Activated T-helper 2 cell treated with anti-CD3 and anti-CD28 coated beads, Interferon-gamma antibody, Interleukin-2, Interleukin-4, amounts not matched to agents 10 μg/mL and 5 μg/mL and 100 μg/mL, durations not matched to agents 14 hours and 24 hours and 36 hours (primary cell): ENCODE data around the gene IGF1R. TPM values are rescaled to one million over a fixed set of nuclear protein-coding genes. Genes with fewer than 3 reads are reported as not detected.
A peak's percentile ranks its signal among the peaks of the same experiment; 100 is the strongest.

ENCODE experiments used
- DNase-seq: peaks from one replicate; pipeline ENCODE4 v3.0.0; 2021; ENCODE audit warnings: low spot score
- H3K27ac Mint-ChIP-seq: one replicate; pipeline ENCODE4 v1.8.0; 2021; ENCODE audit warnings: mixed read lengths
- H3K27me3 Mint-ChIP-seq: one replicate; pipeline ENCODE4 v1.8.0; 2021; ENCODE audit warnings: low read depth, mixed read lengths
- H3K36me3 Mint-ChIP-seq: one replicate; pipeline ENCODE4 v1.8.0; 2021; ENCODE audit warnings: low read depth, mixed read lengths
- H3K4me1 Mint-ChIP-seq: one replicate; pipeline ENCODE4 v1.8.0; 2021; ENCODE audit warnings: low read depth, mixed read lengths
- H3K4me3 Mint-ChIP-seq: one replicate; pipeline ENCODE4 v1.8.0; 2021; ENCODE audit warnings: low read depth, mild to moderate bottlenecking, moderate library complexity, mixed read lengths
- H3K9me3 Mint-ChIP-seq: one replicate; pipeline ENCODE4 v1.8.0; 2021; ENCODE audit warnings: mixed read lengths
- intact Hi-C: fragments of 100-400 bp; cut with micrococcal nuclease; formaldehyde crosslinking; loops from one replicate; pipeline ENCODE4 v1.15.1; 2023
- total RNA-seq: library from RNA; stranded (reverse); gene quantifications from 2 replicates; pipeline ENCODE4 v1.2.3, GENCODE V29; 2022

IGF1R gene
- total RNA-seq, 1 donor from 2014 or later: 31.1 TPM

DNA sequence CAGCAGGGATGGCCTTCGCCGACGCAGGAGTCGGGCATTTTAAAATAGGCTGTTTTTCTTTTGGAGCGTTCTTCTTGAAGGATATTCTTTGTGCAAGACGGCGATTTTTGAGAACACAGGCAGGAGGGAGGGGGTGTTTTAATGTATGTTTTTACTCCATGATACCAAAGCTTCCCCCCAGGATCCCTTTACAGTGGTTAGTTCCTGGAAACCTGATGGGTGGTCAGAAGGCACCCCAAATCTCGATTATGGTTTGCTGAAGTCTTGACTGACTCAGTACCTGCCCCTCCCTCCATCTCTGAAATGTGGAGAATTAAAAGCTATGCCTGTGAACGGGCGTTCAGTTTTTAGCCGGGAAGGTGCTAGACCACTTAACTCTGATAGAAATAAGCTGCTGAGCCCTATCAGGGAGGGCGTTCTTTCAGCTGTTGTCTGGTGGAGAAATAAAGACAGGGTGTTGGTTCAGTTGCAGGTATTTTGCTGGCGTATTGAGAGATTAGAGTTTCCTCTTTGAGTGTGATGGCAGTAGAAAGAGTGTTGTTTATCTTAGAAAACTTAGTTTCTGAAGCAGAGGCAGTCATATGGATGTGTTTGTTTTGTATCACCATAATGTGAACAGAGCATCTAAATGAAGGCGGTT, 3.4 kb downstream of the IGF1R start:
- no peak for DNase-seq
- intact Hi-C loops: loop anchor here (1.0 to 5.0 kb wide), 4 partner anchors 8 to 426 kb away; no protein-coding TSS in a partner anchor
- peak overlapping the region; percentile 70 for H3K27ac Mint-ChIP-seq

GRCh38 chr15:98653686-98654085, 5.3 kb downstream of the IGF1R start:
- H3K36me3 Mint-ChIP-seq: no peaks in the 10 kb centered on the region
- peaks cover 30% of the 10 kb centered on the region for H3K4me1 Mint-ChIP-seq
- no peak for DNase-seq
- H3K27me3 Mint-ChIP-seq: peaks cover 37% of the 10 kb centered on the region
- no peak overlapping the region for H3K4me3 Mint-ChIP-seq
- intact Hi-C loops: loop anchor here (5.0 kb wide), 1 partner anchor 424 kb away; no protein-coding TSS in a partner anchor
- no peaks in the 10 kb centered on the region for H3K9me3 Mint-ChIP-seq
- H3K27ac Mint-ChIP-seq: no peak overlapping the region

More for the DNA sequence above, 3.4 kb downstream of the IGF1R start:
- Mint-ChIP-seq H3K36me3 (no peaks in the 10 kb centered on the region), H3K4me3 (peak overlapping the region; percentile 90), H3K4me1 (peaks cover 33% of the 10 kb centered on the region), H3K9me3 (no peaks in the 10 kb centered on the region), H3K27me3 (peaks cover 30% of the 10 kb centered on the region)

DNA sequence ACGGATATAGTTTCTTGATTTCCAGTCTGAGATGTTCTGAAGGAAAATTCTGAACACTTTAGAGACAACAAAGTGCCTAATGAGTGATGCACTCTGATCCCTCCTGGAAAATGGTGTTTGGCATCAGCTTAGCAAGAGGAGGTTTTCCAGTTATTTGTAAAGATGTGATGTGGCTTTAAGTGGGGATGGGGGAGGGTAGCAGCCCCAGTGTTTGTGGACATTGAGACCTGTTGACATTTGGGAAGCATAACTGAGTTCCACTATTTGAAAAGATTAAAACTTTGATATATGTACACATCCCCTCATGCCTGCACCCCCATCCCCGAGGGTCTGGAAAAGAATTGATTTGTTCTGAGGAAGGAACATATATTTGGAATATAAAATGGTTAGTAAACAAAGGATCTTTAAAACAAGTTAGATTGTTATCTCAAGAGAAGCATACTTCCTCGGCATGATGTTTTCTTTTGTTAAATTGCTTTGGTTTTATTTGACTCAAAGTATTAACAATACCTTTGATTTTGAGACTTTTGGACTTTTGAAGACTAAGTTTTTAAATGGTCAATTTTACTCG, 6.5 kb downstream of the IGF1R start:
- no peak overlapping the region for H3K27ac Mint-ChIP-seq
- intact Hi-C loops: loop anchor here (5.0 kb wide), 2 partner anchors 213 to 422 kb away; no protein-coding TSS in a partner anchor
- H3K27me3 Mint-ChIP-seq: peaks cover 38% of the 10 kb centered on the region
- peaks cover 33% of the 10 kb centered on the region for H3K4me1 Mint-ChIP-seq
- H3K36me3 Mint-ChIP-seq: no peaks in the 10 kb centered on the region
- no peak for DNase-seq
- H3K9me3 Mint-ChIP-seq: no peaks in the 10 kb centered on the region
- H3K4me3 Mint-ChIP-seq: no peak overlapping the region

DNA sequence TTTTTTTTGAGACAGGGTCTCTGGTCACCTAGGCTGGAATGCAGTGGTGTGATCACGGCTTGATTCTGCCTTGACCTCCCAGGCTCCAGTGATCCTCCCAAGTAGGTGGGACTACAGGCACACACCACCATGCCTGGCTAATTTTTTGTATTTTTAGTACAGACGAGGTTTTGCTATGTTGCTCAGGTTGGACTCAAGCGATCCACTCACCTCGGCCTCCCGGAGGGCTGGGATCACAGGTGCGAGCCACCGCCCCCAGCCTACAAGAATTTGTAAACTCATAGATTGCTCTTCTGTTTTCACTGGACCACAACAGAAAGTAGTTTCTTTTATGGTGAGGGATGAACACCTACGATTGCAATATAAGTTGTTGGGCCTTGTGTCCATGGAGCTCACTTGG, 7.4 kb downstream of the IGF1R start:
- Mint-ChIP-seq H3K4me3 (no peak overlapping the region), H3K4me1 (peaks cover 36% of the 10 kb centered on the region), H3K27ac (no peak overlapping the region), H3K36me3 (no peaks in the 10 kb centered on the region), H3K9me3 (no peaks in the 10 kb centered on the region), H3K27me3 (peaks cover 34% of the 10 kb centered on the region)
- intact Hi-C loops: loop anchor here (5.0 kb wide), 1 partner anchor 213 kb away; no protein-coding TSS in a partner anchor
- no peak for DNase-seq

DNA sequence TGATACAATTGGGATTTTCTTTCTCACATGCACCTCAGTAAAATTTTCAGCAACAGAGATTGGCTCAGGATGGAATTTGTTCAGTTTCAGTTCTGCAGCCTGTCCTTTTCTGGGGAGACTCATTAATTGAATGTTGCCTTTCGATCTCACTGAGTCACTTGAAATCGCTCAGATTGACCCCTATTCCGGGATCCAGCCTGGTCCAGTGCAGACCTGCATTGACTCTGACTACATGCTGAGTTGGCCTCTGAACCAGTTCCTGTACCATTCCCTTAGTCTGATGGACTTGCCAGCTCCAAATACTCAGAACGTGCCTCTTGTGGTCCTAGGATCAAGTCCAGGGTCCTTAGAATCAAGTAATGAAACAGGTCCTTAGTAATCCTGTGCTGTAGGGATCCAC, 9.4 kb downstream of the IGF1R start:
- Mint-ChIP-seq H3K4me3 (no peak overlapping the region), H3K36me3 (no peaks in the 10 kb centered on the region)
- intact Hi-C loops: loop anchor here (5.0 kb wide), 1 partner anchor 215 kb away; no protein-coding TSS in a partner anchor

DNA sequence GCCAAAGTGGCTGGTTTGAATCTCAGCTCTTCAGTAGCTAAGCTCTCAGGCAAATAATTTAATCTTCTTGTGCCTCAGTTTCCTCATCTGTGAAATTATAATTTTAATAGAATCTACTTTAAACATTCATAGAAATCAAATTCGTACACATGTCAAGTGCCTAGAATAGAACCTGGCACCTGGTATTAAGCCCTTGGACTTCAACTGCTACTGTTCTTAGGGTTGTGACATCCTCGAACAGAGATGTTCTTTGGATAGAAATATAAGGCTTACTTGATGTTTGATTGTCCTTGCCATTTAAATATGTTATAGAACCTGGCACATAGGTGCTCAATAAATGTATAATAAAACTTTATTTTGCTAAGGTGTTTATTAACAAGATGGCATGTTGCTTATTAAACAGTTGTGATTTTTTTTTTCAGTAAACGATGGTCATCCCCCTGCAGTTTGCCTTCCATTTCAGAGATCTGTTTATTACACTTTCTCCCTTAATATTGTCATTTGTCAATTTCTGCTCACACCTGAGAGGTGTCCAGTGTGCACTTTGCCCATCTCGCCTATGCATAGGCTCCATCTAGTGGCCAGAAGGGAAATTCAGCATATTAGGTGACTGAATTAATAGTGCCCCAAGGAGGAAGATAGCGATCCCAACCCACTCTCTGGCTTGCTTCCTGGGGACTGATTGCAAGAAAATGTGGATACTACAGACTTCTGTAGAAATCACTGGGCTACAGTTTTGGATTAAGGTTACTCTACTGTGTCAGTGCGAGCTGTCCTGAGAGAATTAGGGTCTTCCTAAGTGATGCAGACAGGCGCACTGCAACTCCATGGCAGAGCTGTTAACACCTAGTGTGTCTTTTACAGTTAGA, 10.7 kb downstream of the IGF1R start:
- Mint-ChIP-seq H3K9me3 (no peaks in the 10 kb centered on the region), H3K4me1 (peaks cover 10% of the 10 kb centered on the region), H3K27ac (no peak overlapping the region), H3K36me3 (no peaks in the 10 kb centered on the region), H3K4me3 (no peak overlapping the region), H3K27me3 (peaks cover 14% of the 10 kb centered on the region)
- DNase-seq: no peak
- intact Hi-C loops: loop anchor here (1.0 to 5.0 kb wide), 3 partner anchors 8 to 217 kb away; no protein-coding TSS in a partner anchor

More for the DNA sequence above, 9.4 kb downstream of the IGF1R start:
- peaks cover 17% of the 10 kb centered on the region for H3K4me1 Mint-ChIP-seq
- H3K9me3 Mint-ChIP-seq: no peaks in the 10 kb centered on the region
- H3K27me3 Mint-ChIP-seq: peaks cover 16% of the 10 kb centered on the region
- DNase-seq: no peak
- H3K27ac Mint-ChIP-seq: no peak overlapping the region

DNA sequence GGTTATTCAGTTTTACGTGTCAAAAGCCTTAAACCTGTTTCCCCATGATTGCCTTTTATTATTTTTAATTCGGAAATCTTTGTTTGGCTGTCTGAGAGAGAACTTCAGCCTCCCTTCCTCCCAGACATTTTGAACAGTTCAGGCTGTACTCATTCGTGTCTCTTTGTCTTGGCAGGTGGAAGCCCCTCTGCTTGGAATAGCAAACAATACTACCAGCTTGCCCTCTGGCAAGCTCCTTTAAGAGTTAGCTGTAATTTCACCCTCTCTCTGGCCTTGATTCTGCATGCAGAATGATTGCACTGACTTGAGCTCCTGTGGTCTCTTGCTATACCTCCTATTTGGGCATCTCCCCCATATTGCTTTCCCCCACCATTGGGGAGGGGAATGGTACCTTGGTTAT, 11.7 kb downstream of the IGF1R start:
- H3K27ac Mint-ChIP-seq: no peak overlapping the region
- DNase-seq: no peak
- intact Hi-C loops: no loop called here
- peaks cover 14% of the 10 kb centered on the region for H3K27me3 Mint-ChIP-seq
- H3K9me3 Mint-ChIP-seq: no peaks in the 10 kb centered on the region
- no peak overlapping the region for H3K4me3 Mint-ChIP-seq
- peaks cover 8% of the 10 kb centered on the region for H3K4me1 Mint-ChIP-seq
- no peaks in the 10 kb centered on the region for H3K36me3 Mint-ChIP-seq

- no peak overlapping the region for H3K4me3 Mint-ChIP-seq
Measured at GRCh38 chr15:98663045-98663444, 14.7 kb downstream of the IGF1R start.

GRCh38 chr15:98663606-98664005, 15.3 kb downstream of the IGF1R start:
- H3K4me3 Mint-ChIP-seq: no peak overlapping the region
- H3K36me3 Mint-ChIP-seq: no peaks in the 10 kb centered on the region
- peaks cover 1% of the 10 kb centered on the region for H3K27me3 Mint-ChIP-seq

More at GRCh38 chr15:98663045-98663444, 14.7 kb downstream of the IGF1R start:
- Mint-ChIP-seq H3K4me1 (peaks cover 22% of the 10 kb centered on the region), H3K36me3 (no peaks in the 10 kb centered on the region), H3K27me3 (peaks cover 3% of the 10 kb centered on the region), H3K9me3 (no peaks in the 10 kb centered on the region), H3K27ac (no peak overlapping the region)
- intact Hi-C loops: no loop called here
- no peak for DNase-seq

GRCh38 chr15:98666441-98666840, 18.1 kb downstream of the IGF1R start:
- H3K27me3 Mint-ChIP-seq: no peaks in the 10 kb centered on the region
- H3K9me3 Mint-ChIP-seq: no peaks in the 10 kb centered on the region
- no peak for DNase-seq
- no peak overlapping the region for H3K4me3 Mint-ChIP-seq
- H3K27ac Mint-ChIP-seq: no peak overlapping the region
- intact Hi-C loops: loop anchor here (5.0 kb wide), 1 partner anchor 111 kb away; no protein-coding TSS in a partner anchor
- no peaks in the 10 kb centered on the region for H3K36me3 Mint-ChIP-seq
- H3K4me1 Mint-ChIP-seq: peaks cover 46% of the 10 kb centered on the region

More at GRCh38 chr15:98663606-98664005, 15.3 kb downstream of the IGF1R start:
- Mint-ChIP-seq H3K4me1 (peaks cover 28% of the 10 kb centered on the region), H3K27ac (no peak overlapping the region), H3K9me3 (no peaks in the 10 kb centered on the region)
- no peak for DNase-seq
- intact Hi-C loops: no loop called here

DNA sequence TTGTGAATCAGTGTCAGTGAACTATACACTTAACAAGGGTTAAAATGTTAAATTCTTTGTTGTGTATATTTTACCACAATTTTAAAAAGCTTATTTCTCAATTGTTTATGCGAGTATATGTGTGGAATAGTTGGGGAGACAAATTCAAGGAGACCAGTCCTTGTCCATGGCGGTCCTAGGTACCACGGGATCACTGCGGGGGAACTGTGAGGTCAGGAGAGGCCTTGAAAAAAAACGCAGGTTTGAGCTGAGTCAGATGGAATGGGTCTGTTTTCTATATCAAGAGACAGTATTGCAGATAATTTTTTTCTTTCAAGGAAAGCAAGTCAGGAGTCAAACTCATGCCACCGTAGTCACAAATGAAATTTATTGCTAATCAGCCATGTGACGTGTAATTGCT, 18.5 kb downstream of the IGF1R start:
- Mint-ChIP-seq H3K9me3 (no peaks in the 10 kb centered on the region), H3K36me3 (no peaks in the 10 kb centered on the region), H3K4me1 (peaks cover 48% of the 10 kb centered on the region), H3K4me3 (no peak overlapping the region), H3K27me3 (no peaks in the 10 kb centered on the region), H3K27ac (no peak overlapping the region)
- intact Hi-C loops: loop anchor here (5.0 kb wide), 1 partner anchor 110 kb away; no protein-coding TSS in a partner anchor
- no peak for DNase-seq

GRCh38 chr15:98667521-98668179, 19.3 kb downstream of the IGF1R start:
- H3K36me3 Mint-ChIP-seq: no peaks in the 10 kb centered on the region
- intact Hi-C loops: loop anchor here (2.0 to 5.0 kb wide), 3 partner anchors 17 to 110 kb away; no protein-coding TSS in a partner anchor

More at GRCh38 chr15:98667521-98668179, 19.3 kb downstream of the IGF1R start:
- H3K4me1 Mint-ChIP-seq: peaks cover 48% of the 10 kb centered on the region
- no peak overlapping the region for H3K4me3 Mint-ChIP-seq
- no peaks in the 10 kb centered on the region for H3K9me3 Mint-ChIP-seq
- H3K27me3 Mint-ChIP-seq: no peaks in the 10 kb centered on the region
- H3K27ac Mint-ChIP-seq: no peak overlapping the region
- no peak for DNase-seq
